K562 (cell line): ENCODE results near the gene FRMD5. TPM values are rescaled to one million over a fixed set of nuclear protein-coding genes. Genes with fewer than 3 reads are reported as not detected.

Experiments used
- ATAC-seq: fragments of 200-7000 bp; cut with Tn5 transposase; 3 replicates; pipeline ENCODE4 v1.9.1; 2020; ENCODE audit warnings: moderate library complexity
- BruUV-seq: library from RNA; stranded (reverse); fragments of 400-500 nt; replicated peaks from 2 replicates; lab custom pipeline; 2021; lab: Mats Ljungman, UMichigan
- CTCF ChIA-PET: fragments of 300-600 bp; formaldehyde crosslinking; extraction: SDS; loops from one replicate; lab custom pipeline; 2021; ENCODE audit warnings: low intra/inter-chr PET ratio; lab: Yijun Ruan, JAX
- POLR2A ChIA-PET: fragments of 300-600, 350-650 bp; sonication (Branson Sonifier 250); formaldehyde crosslinking; extraction: SDS; loops from one replicate; lab custom pipeline; 2021; ENCODE audit warnings: antibody characterized with exemption, inconsistent platforms; lab: Yijun Ruan, JAX
- DNase-seq, 4 experiments: peaks; one replicate each; pipeline versions ENCODE4 v3.0.0 to v3.0.0-alpha.2; 2011 to 2018; ENCODE audit warnings: low spot score in 3 of 4, mixed read lengths in 3 of 4; ENCODE audit errors: extremely low read depth in 1 of 4
- FAIRE-seq: peaks from 2 replicates; lab custom pipeline; 2011; peaks lifted over from hg19 to GRCh38; lab: Jason Lieb, UNC
- H2AFZ ChIP-seq: 2 replicates; pipeline ENCODE4 v1.6.0; 2011; ENCODE audit warnings: low read depth, low read length, control low read depth, inconsistent platforms
- H3K27ac ChIP-seq: fragments of 200-600 bp; 3 replicates; pipeline ENCODE4 v1.8.0; 2011; ENCODE audit warnings: low read depth, mild to moderate bottlenecking, control low read depth, inconsistent platforms, low read length, moderate library complexity, mixed read lengths; ENCODE audit errors: extremely low read depth
- H3K27me3 ChIP-seq, 2 experiments: fragments of 300-600 bp in 1 of 2; 2 replicates in 1 of 2; 3 replicates in 1 of 2; pipeline versions ENCODE4 v1.6.0 to v1.8.0; 2011; ENCODE audit warnings: inconsistent platforms in 2 of 2, low read length in 2 of 2, mild to moderate bottlenecking in 1 of 2, mixed read lengths in 1 of 2, moderate library complexity in 1 of 2; ENCODE audit not compliant: control insufficient read depth in 2 of 2, insufficient read depth in 2 of 2
- H3K36me3 ChIP-seq: fragments of 300-600 bp; 3 replicates; pipeline ENCODE4 v1.8.0; 2011; ENCODE audit warnings: mild to moderate bottlenecking, low read length, inconsistent platforms; ENCODE audit not compliant: control insufficient read depth, insufficient read depth
- H3K4me1 ChIP-seq, 2 experiments: fragments of 200-600 bp in 1 of 2; replicated peaks in 1 of 2; 2 replicates in 1 of 2; 3 replicates in 1 of 2; pipeline versions ENCODE4 v1.5.1 to v1.8.0; 2011; ENCODE audit warnings: inconsistent platforms in 2 of 2, low read length in 2 of 2, mild to moderate bottlenecking in 1 of 2, mixed read lengths in 1 of 2, moderate library complexity in 1 of 2; ENCODE audit not compliant: control insufficient read depth in 2 of 2, insufficient read depth in 2 of 2
- H3K4me2 ChIP-seq: 2 replicates; pipeline ENCODE4 v1.6.1; 2011; ENCODE audit warnings: low read length, control low read depth, inconsistent platforms, mixed read lengths; ENCODE audit not compliant: insufficient read depth
- H3K4me3 ChIP-seq: fragments of 200-600 bp; sonication (generic), shearing (Covaris generic); 2 replicates; pipeline ENCODE4 v1.5.1; 2016; ENCODE audit warnings: control low read depth, inconsistent platforms
- H3K79me2 ChIP-seq: fragments of 200-600 bp; 3 replicates; pipeline ENCODE4 v1.8.0; 2011; ENCODE audit warnings: low read length, inconsistent platforms; ENCODE audit not compliant: control insufficient read depth, insufficient read depth
- H3K9ac ChIP-seq, 2 experiments: 2 replicates each; pipeline versions ENCODE4 v1.6.0 to v1.6.1; 2011; ENCODE audit warnings: low read depth in 2 of 2, low read length in 2 of 2, control low read depth in 1 of 2, inconsistent platforms in 1 of 2, mild to moderate bottlenecking in 1 of 2, mixed read lengths in 1 of 2; ENCODE audit not compliant: insufficient read depth in 1 of 2
- H3K9me1 ChIP-seq: one replicate; pipeline ENCODE4 v1.6.0; 2011; ENCODE audit warnings: inconsistent platforms, mild to moderate bottlenecking, low read length, moderate library complexity; ENCODE audit not compliant: control insufficient read depth, insufficient read depth
- H3K9me3 ChIP-seq: replicated peaks from 2 replicates; pipeline ENCODE4 v1.5.1; 2011; ENCODE audit warnings: low read depth, low read length, inconsistent platforms; ENCODE audit not compliant: control insufficient read depth, insufficient read depth
- H4K20me1 ChIP-seq: replicated peaks from 2 replicates; pipeline ENCODE4 v1.6.1; 2011; ENCODE audit warnings: low read length, inconsistent platforms, mixed read lengths; ENCODE audit not compliant: control insufficient read depth, insufficient read depth
- ELF2 ChIP-seq: fragments of 250-450 bp; sonication (Bioruptor Pico); IDR thresholded peaks from 2 replicates; pipeline ENCODE4 v1.5.0; 2021; ENCODE audit warnings: mild to moderate bottlenecking
- FOXP4 ChIP-seq: sonication (generic); formaldehyde crosslinking; IDR thresholded peaks from 2 replicates; pipeline ENCODE4 v1.8.0; 2022; ENCODE audit warnings: mild to moderate bottlenecking, missing genetic modification reagents, borderline replicate concordance
- HCFC1 ChIP-seq: IDR thresholded peaks from 2 replicates; pipeline ENCODE4 v1.6.1; 2012; ENCODE audit warnings: low read depth, low read length, improper control_type of control experiment
- PHB ChIP-seq: fragments of 250-450 bp; sonication (Bioruptor Pico); IDR thresholded peaks from 2 replicates; pipeline ENCODE4 v1.5.0; 2021
- PHTF2 ChIP-seq: fragments of 250-450 bp; sonication (Bioruptor Pico); IDR thresholded peaks from 2 replicates; pipeline ENCODE4 v1.5.0; 2021; ENCODE audit warnings: mild to moderate bottlenecking
- RBM14 ChIP-seq: fragments of 200-400 bp; formaldehyde crosslinking; IDR thresholded peaks from 2 replicates; pipeline ENCODE4 v1.6.1; 2018; ENCODE audit warnings: low read depth, mild to moderate bottlenecking, low read length, moderate library complexity, borderline replicate concordance; ENCODE audit not compliant: insufficient read depth
- REST ChIP-seq, 2 experiments: fragments of 450-650 bp; formaldehyde crosslinking in 1 of 2; IDR thresholded peaks; 2 replicates each; pipeline versions ENCODE4 v1.4.0 to v1.6.1; 2014 to 2020; ENCODE audit warnings: mild to moderate bottlenecking in 2 of 2, borderline replicate concordance in 1 of 2, low read depth in 1 of 2
- SREBF1 ChIP-seq: fragments of 150-350 bp; IDR thresholded peaks from 2 replicates; pipeline ENCODE4 v1.6.1; 2014; ENCODE audit warnings: antibody characterized with exemption, low read depth, low read length, borderline replicate concordance
- TCFL5 ChIP-seq: fragments of 250-450 bp; sonication (Bioruptor Pico); conservative IDR thresholded peaks from 2 replicates; pipeline ENCODE4 v1.6.1; 2021; ENCODE audit warnings: mild to moderate bottlenecking, moderate library complexity, matching md5 sums
- USF2 ChIP-seq: sonication (generic); formaldehyde crosslinking; IDR thresholded peaks from 2 replicates; pipeline ENCODE4 v1.5.0; 2020; ENCODE audit warnings: missing genetic modification reagents
- ZNF174 ChIP-seq: fragments of 250-450 bp; sonication (Bioruptor Pico); IDR thresholded peaks from 2 replicates; pipeline ENCODE4 v1.4.0; 2020; ENCODE audit warnings: mild to moderate bottlenecking
- ZNF217 ChIP-seq: sonication (generic); formaldehyde crosslinking; IDR thresholded peaks from 2 replicates; pipeline ENCODE4 v1.8.0; 2022; ENCODE audit warnings: mild to moderate bottlenecking, missing genetic modification reagents
- ZNF274 ChIP-seq: IDR thresholded peaks from 2 replicates; pipeline ENCODE4 v1.6.1; 2011; ENCODE audit warnings: low read depth, mild to moderate bottlenecking, low read length, moderate library complexity, borderline replicate concordance
- WGBS: fragments of 100-300 bp; shearing (Covaris generic); methylation state at CpG from one replicate; pipeline ENCODE4 v1.1.6; 2016; ENCODE audit warnings: low coverage, mixed read lengths; ENCODE audit not compliant: insufficient coverage; ENCODE audit errors: missing lambda C conversion rate; 5-methylcytosine and 5-hydroxymethylcytosine counted together
- in situ Hi-C: fragments of 300-500 bp; cut with MboI; formaldehyde crosslinking; loops from 4 replicates; pipeline ENCODE4 v1.15.0; 2018; ENCODE audit warnings: inconsistent platforms, mixed read lengths
- intact Hi-C: fragments of 100-400 bp; cut with micrococcal nuclease; formaldehyde crosslinking; loops from 2 replicates; pipeline ENCODE4 v1.14.2; 2022
- polyA plus RNA-seq, 8 experiments: library from polyadenylated mRNA; depleted of rRNA in 4 of 8; stranded (reverse) in 5 of 8; unstranded in 3 of 8; fragments of >200 nt; fragmentation: Nextera tagmentation in 2 of 8; fragmentation: Illumina TruSeq in 1 of 8; extraction: Ambion mirVana in 2 of 8; extraction: Trizol in 1 of 8; gene quantifications; 2 replicates each; pipeline versions ENCODE4 v1.2.1 to v1.2.3, GENCODE V29; 2011 to 2014; ENCODE audit warnings: inconsistent platforms in 1 of 8, missing spikeins in 1 of 8
- total RNA-seq, 7 experiments: library from RNA; depleted of rRNA in 6 of 7; stranded (reverse); fragments of >200 nt in 6 of 7; fragmentation: Illumina TruSeq in 2 of 7; extraction: Trizol in 2 of 7; gene quantifications; 2 replicates each; pipeline versions ENCODE4 v1.2.1 to v1.2.3, GENCODE V29; 2011 to 2021; ENCODE audit warnings: low replicate concordance in 1 of 7

FRMD5 gene
- total and polyA plus RNA-seq, 9 of the 15 experiments (the other 6 are each of a cell fraction or from before 2014, with no cell fraction given) = 0.13 to 0.38 TPM; not detected in 7

- Histone ChIP-seq H2AFZ (no peak overlapping the region), H3K36me3 (no peaks in the 10 kb centered on the region), H4K20me1 (no peaks in the 10 kb centered on the region), H3K4me2 (no peak overlapping the region), H3K27me3 (no peaks in the 10 kb centered on the region), H3K9me1 (no peaks in the 10 kb centered on the region), H3K27ac (no peak overlapping the region), H3K4me3 (no peak overlapping the region), H3K9me3 (no peaks in the 10 kb centered on the region), H3K4me1 (no peaks in the 10 kb centered on the region), H3K9ac (no peak overlapping the region), H3K79me2 (no peaks in the 10 kb centered on the region)
- BruUV-seq = no TSS peak
- POLR2A ChIA-PET = no interaction called here
- CTCF ChIA-PET = no interaction called here
- intact Hi-C loops = no loop called here
- DNase-seq (no peak), ATAC-seq (no peak), FAIRE-seq (no peak)
- WGBS = 0% methylated on average over 3 of the region's 3 CpGs
- in situ Hi-C loops = no loop called here
- TF ChIP-seq PHB (CRISPR knock-in tag) = no peak
- no peak for TF ChIP-seq SREBF1
- TF ChIP-seq PHTF2 (CRISPR knock-in tag) = no peak
- no peak for TF ChIP-seq HCFC1
- TF ChIP-seq ZNF217 = no peak
- TF ChIP-seq USF2 (CRISPR knock-in tag) = no peak
- no peak for TF ChIP-seq ZNF274
- no peak for TF ChIP-seq ZNF174
- no peak for TF ChIP-seq FOXP4
- TF ChIP-seq REST (IDR thresholded peaks at IDR 0.05; ENCODE audit: borderline replicate concordance) = no peak
- TF ChIP-seq REST (CRISPR knock-in tag; IDR thresholded peaks at IDR 0.05; ENCODE audit: low read depth) = no peak
- no peak for TF ChIP-seq ELF2 (CRISPR knock-in tag)
- no peak for TF ChIP-seq RBM14
- TF ChIP-seq TCFL5 = no peak
Measured at GRCh38 chr15:44045217-44045616, 149.9 kb downstream of the FRMD5 start.
